HepG2 (cell line): Measurements from ENCODE around the gene TMEM9B. TPM values are rescaled to one million over a fixed set of nuclear protein-coding genes. Genes with fewer than 3 reads are reported as not detected.

ENCODE experiments used
- ADNP ChIP-seq: sonication (generic); formaldehyde crosslinking; IDR thresholded peaks from 2 replicates; pipeline ENCODE4 v1.4.0; 2020; ENCODE audit warnings: missing genetic modification reagents
- DRAP1 ChIP-seq: IDR thresholded peaks from 2 replicates; pipeline ENCODE4 v1.6.1; 2016; ENCODE audit warnings: missing genetic modification reagents, missing compliant biosample characterization
- EEA1 ChIP-seq: sonication (generic); formaldehyde crosslinking; IDR thresholded peaks from 2 replicates; pipeline ENCODE4 v1.5.1; 2020; ENCODE audit warnings: mild to moderate bottlenecking, missing genetic modification reagents, borderline replicate concordance
- IRF9 ChIP-seq: sonication (generic); formaldehyde crosslinking; IDR thresholded peaks from 2 replicates; pipeline ENCODE4 v1.8.0; 2022; ENCODE audit warnings: missing genetic modification reagents, mild to moderate bottlenecking, borderline replicate concordance
- MED13 ChIP-seq: sonication (generic); formaldehyde crosslinking; IDR thresholded peaks from 2 replicates; pipeline ENCODE4 v1.5.0; 2020; ENCODE audit warnings: missing genetic modification reagents
- NRL ChIP-seq: sonication (generic); formaldehyde crosslinking; IDR thresholded peaks from 2 replicates; pipeline ENCODE4 v1.5.0; 2020; ENCODE audit warnings: missing genetic modification reagents, mild to moderate bottlenecking, moderate library complexity, borderline replicate concordance
- TCF7L2 ChIP-seq: IDR thresholded peaks from 2 replicates; pipeline ENCODE4 v1.6.1; 2011; ENCODE audit warnings: mild to moderate bottlenecking, low read depth, low read length, moderate library complexity
- ZNF234 ChIP-seq: sonication (generic); formaldehyde crosslinking; conservative IDR thresholded peaks from 2 replicates; pipeline ENCODE4 v1.5.1; 2020; ENCODE audit warnings: mild to moderate bottlenecking, missing genetic modification reagents
- ZNF337 ChIP-seq: sonication (generic); formaldehyde crosslinking; IDR thresholded peaks from 2 replicates; pipeline ENCODE4 v1.5.1; 2020; ENCODE audit warnings: missing genetic modification reagents, low read depth, mild to moderate bottlenecking, borderline replicate concordance
- ZNF709 ChIP-seq: sonication (generic); formaldehyde crosslinking; IDR thresholded peaks from 2 replicates; pipeline ENCODE4 v1.5.0; 2020; ENCODE audit warnings: mild to moderate bottlenecking, missing genetic modification reagents
- ZNF839 ChIP-seq: sonication (generic); formaldehyde crosslinking; IDR thresholded peaks from 2 replicates; pipeline ENCODE4 v1.4.0; 2020; ENCODE audit warnings: missing genetic modification reagents, mild to moderate bottlenecking, borderline replicate concordance
- polyA plus RNA-seq, 8 experiments: library from polyadenylated mRNA; depleted of rRNA in 3 of 8; stranded (reverse) in 7 of 8; unstranded in 1 of 8; fragments of >200 nt; fragmentation: Illumina TruSeq in 4 of 8; extraction: Trizol in 4 of 8; gene quantifications; 2 replicates each; pipeline versions ENCODE4 v1.2.1 to v1.2.3, GENCODE V29; 2011 to 2016; ENCODE audit warnings: low read depth in 4 of 8, missing spikeins in 1 of 8, mixed read lengths in 1 of 8; ENCODE audit not compliant: insufficient read depth in 1 of 8
- total RNA-seq, 5 experiments: library from RNA; depleted of rRNA; stranded (reverse); fragments of >200 nt; fragmentation: Illumina TruSeq; extraction: Trizol; gene quantifications; 2 replicates each; pipeline ENCODE4 v1.2.3, GENCODE V29; 2016; ENCODE audit warnings: low read depth in 1 of 5
- TF ChIP-seq, protein P1 (sequence below): sonication (generic); formaldehyde crosslinking; conservative IDR thresholded peaks from 2 replicates; pipeline ENCODE4 v1.4.0; 2020; ENCODE audit warnings: missing genetic modification reagents
- TF ChIP-seq, protein P2 (sequence below): sonication (generic); formaldehyde crosslinking; IDR thresholded peaks from 2 replicates; pipeline ENCODE4 v1.4.0; 2020; ENCODE audit warnings: mild to moderate bottlenecking, missing genetic modification reagents
- TF ChIP-seq, protein P3 (sequence below): sonication (generic); formaldehyde crosslinking; IDR thresholded peaks from 2 replicates; pipeline ENCODE4 v1.5.0; 2020; ENCODE audit warnings: mild to moderate bottlenecking, missing genetic modification reagents
- TF ChIP-seq, protein P4 (sequence below): IDR thresholded peaks from 2 replicates; pipeline ENCODE4 v1.6.1; 2016; ENCODE audit warnings: mild to moderate bottlenecking
- TF ChIP-seq, protein P5 (sequence below): sonication (generic); formaldehyde crosslinking; IDR thresholded peaks from 2 replicates; pipeline ENCODE4 v1.5.1; 2020; ENCODE audit warnings: mild to moderate bottlenecking, missing genetic modification reagents, moderate library complexity

Gene TMEM9B
- total and polyA plus RNA-seq, 2 of the 13 experiments (the other 11 are each of a cell fraction or from before 2014, with no cell fraction given), result 12.4 to 20.8 TPM

DNA sequence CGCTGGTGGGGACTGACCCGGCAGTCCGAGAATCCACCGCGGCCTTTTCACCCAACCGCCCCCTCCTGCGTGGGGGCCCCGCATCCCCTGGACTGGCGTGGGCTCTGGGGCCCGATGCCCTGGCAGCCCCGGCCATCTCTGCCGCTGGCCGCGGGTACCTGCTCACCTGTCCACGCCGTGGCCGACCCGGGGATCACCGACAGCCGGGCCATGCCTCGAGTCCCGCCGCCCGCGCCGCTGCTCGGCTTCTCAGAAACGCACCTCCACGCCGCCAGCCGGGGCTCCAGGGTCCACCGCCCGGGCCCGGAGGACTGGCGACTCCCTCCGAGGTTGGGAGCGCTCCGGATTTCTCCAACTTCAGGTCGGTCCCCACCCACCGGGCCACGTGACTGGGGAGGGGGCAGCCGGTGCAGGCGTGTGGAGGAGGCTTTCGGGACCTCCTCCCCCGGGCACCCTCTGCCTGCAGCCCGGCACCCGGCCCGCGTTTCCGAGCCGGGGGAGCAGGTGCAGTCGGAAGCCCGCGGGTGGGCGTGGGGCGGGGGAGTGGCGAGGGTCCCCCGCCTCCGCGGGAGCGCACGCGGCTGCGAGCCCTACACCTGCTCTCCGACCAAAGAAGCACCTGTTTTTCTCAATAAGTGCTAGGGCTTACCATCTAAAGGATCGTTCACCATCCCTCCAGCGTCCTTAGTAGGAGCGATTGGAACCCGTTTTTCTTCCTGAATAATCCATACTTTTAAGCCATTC, 40.1 kb upstream of the TMEM9B start (continued):
- TF ChIP-seq, protein P1, sequence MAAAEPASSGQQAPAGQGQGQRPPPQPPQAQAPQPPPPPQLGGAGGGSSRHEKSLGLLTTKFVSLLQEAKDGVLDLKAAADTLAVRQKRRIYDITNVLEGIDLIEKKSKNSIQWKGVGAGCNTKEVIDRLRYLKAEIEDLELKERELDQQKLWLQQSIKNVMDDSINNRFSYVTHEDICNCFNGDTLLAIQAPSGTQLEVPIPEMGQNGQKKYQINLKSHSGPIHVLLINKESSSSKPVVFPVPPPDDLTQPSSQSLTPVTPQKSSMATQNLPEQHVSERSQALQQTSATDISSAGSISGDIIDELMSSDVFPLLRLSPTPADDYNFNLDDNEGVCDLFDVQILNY (CRISPR knock-in tag), result no peak
- TF ChIP-seq, protein P2, sequence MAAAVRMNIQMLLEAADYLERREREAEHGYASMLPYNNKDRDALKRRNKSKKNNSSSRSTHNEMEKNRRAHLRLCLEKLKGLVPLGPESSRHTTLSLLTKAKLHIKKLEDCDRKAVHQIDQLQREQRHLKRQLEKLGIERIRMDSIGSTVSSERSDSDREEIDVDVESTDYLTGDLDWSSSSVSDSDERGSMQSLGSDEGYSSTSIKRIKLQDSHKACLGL (CRISPR knock-in tag), result no peak; the same call in 1 of the 2 replicates
- TF ChIP-seq, protein P3, sequence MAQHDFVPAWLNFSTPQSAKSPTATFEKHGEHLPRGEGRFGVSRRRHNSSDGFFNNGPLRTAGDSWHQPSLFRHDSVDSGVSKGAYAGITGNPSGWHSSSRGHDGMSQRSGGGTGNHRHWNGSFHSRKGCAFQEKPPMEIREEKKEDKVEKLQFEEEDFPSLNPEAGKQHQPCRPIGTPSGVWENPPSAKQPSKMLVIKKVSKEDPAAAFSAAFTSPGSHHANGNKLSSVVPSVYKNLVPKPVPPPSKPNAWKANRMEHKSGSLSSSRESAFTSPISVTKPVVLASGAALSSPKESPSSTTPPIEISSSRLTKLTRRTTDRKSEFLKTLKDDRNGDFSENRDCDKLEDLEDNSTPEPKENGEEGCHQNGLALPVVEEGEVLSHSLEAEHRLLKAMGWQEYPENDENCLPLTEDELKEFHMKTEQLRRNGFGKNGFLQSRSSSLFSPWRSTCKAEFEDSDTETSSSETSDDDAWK (CRISPR knock-in tag), result no peak
- no peak for TF ChIP-seq MED13 (CRISPR knock-in tag)
- 0 out of 2 replicates have a peak, but pooled peaks have one; percentile 54 for TF ChIP-seq ZNF234 (CRISPR knock-in tag)
- no peak for TF ChIP-seq ADNP
- TF ChIP-seq IRF9, result no peak
- TF ChIP-seq, protein P4, sequence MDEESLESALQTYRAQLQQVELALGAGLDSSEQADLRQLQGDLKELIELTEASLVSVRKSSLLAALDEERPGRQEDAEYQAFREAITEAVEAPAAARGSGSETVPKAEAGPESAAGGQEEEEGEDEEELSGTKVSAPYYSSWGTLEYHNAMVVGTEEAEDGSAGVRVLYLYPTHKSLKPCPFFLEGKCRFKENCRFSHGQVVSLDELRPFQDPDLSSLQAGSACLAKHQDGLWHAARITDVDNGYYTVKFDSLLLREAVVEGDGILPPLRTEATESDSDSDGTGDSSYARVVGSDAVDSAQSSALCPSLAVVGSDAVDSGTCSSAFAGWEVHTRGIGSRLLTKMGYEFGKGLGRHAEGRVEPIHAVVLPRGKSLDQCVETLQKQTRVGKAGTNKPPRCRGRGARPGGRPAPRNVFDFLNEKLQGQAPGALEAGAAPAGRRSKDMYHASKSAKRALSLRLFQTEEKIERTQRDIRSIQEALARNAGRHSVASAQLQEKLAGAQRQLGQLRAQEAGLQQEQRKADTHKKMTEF (CRISPR knock-in tag), result peak; percentile 21; the same call in 1 of the 2 replicates
- TF ChIP-seq NRL (CRISPR knock-in tag), result no peak
- no peak for TF ChIP-seq ZNF337 (CRISPR knock-in tag)
- TF ChIP-seq, protein P5, sequence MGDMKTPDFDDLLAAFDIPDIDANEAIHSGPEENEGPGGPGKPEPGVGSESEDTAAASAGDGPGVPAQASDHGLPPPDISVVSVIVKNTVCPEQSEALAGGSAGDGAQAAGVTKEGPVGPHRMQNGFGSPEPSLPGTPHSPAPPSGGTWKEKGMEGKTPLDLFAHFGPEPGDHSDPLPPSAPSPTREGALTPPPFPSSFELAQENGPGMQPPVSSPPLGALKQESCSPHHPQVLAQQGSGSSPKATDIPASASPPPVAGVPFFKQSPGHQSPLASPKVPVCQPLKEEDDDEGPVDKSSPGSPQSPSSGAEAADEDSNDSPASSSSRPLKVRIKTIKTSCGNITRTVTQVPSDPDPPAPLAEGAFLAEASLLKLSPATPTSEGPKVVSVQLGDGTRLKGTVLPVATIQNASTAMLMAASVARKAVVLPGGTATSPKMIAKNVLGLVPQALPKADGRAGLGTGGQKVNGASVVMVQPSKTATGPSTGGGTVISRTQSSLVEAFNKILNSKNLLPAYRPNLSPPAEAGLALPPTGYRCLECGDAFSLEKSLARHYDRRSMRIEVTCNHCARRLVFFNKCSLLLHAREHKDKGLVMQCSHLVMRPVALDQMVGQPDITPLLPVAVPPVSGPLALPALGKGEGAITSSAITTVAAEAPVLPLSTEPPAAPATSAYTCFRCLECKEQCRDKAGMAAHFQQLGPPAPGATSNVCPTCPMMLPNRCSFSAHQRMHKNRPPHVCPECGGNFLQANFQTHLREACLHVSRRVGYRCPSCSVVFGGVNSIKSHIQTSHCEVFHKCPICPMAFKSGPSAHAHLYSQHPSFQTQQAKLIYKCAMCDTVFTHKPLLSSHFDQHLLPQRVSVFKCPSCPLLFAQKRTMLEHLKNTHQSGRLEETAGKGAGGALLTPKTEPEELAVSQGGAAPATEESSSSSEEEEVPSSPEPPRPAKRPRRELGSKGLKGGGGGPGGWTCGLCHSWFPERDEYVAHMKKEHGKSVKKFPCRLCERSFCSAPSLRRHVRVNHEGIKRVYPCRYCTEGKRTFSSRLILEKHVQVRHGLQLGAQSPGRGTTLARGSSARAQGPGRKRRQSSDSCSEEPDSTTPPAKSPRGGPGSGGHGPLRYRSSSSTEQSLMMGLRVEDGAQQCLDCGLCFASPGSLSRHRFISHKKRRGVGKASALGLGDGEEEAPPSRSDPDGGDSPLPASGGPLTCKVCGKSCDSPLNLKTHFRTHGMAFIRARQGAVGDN (CRISPR knock-in tag), result peak; percentile 67
- no peak for TF ChIP-seq ZNF839
- TF ChIP-seq TCF7L2, result no peak
- TF ChIP-seq ZNF709 (CRISPR knock-in tag), result peak; percentile 7; the same call in 1 of the 2 replicates
- no peak for TF ChIP-seq DRAP1 (CRISPR knock-in tag)
- no peak for TF ChIP-seq EEA1 (CRISPR knock-in tag)
